Smooth muscle cell of the umbilical artery (primary cell): ENCODE results near the gene RBFA. TPM values are rescaled to one million over a fixed set of nuclear protein-coding genes. Genes with fewer than 3 reads are reported as not detected.

Experiments used
- total RNA-seq: library from RNA; depleted of rRNA; stranded (reverse); fragments of >200 nt; gene quantifications from 2 replicates; pipeline ENCODE4 v1.2.3, GENCODE V29; 2014

RBFA gene
- 10.7 and 20.1 TPM in 2 replicates for total RNA-seq

GRCh38 chr18:80034068-80034851 is at the start of gene RBFA:
Gene RBFA (plus strand): TSS chr18:80034434. CDS start chr18:80034496, 62 bp downstream.

GRCh38 chr18:79988451-79989194 is 45.6 kb upstream of the RBFA start, which contains the start of gene TXNL4A:
Gene TXNL4A (minus strand): TSS chr18:79988563. CDS start chr18:79988392, 171 bp downstream.

Other genes starting within 250 kb of the RBFA start
- gene KCNG2, start 236.5 kb upstream of the RBFA start, total RNA-seq: not detected in 2 replicates
- gene SLC66A2, start 82.8 kb upstream of the RBFA start, total RNA-seq: 33.7 and 34.4 TPM in 2 replicates
- gene HSBP1L1, start 69.8 kb upstream of the RBFA start, total RNA-seq: 1.5 and 5.0 TPM in 2 replicates
- gene TXNL4A, start 45.9 kb upstream of the RBFA start, total RNA-seq: 33.1 and 38.3 TPM in 2 replicates
- gene ADNP2, start 74.8 kb downstream of the RBFA start, total RNA-seq: 12.5 and 19.0 TPM in 2 replicates
- 6.8 and 8.1 TPM in 2 replicates for gene PARD6G, start 213.1 kb downstream of the RBFA start, total RNA-seq